Measurements from ENCODE around the gene TAS2R13.

Gene TAS2R13, protein sequence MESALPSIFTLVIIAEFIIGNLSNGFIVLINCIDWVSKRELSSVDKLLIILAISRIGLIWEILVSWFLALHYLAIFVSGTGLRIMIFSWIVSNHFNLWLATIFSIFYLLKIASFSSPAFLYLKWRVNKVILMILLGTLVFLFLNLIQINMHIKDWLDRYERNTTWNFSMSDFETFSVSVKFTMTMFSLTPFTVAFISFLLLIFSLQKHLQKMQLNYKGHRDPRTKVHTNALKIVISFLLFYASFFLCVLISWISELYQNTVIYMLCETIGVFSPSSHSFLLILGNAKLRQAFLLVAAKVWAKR
- total RNA-seq, result 0.17 to 0.44 (median 0.39) reads per million in 3 donors

DNA sequence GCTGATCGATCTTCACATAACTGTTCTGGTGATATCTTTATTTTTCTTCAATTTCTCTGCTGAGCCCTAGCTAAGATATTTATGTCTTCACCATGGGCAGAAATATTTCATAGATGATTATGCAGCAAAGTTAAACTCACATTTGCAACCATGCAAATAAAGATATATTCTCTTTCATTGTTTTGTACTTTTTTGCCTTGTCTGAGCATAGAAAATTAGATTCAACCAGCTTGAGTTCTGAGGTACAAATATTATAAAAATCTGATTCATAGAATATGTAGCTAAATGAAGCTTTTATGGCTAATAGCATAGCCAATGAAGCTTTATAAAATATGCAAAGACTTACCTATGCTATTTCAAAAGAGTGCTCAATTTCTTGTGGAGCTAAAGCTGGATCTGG is at the start of gene TAS2R13:
TSS of gene TAS2R13 (minus strand) at position 101 of the 400 bp plus-strand sequence. CDS start 264 bp downstream, outside the sequence.
- Histone ChIP-seq H3K4me3 (ENCODE audit: insufficient read depth, low read depth, low read length, poor library complexity, severe bottlenecking) (no peak within 1 kb of the TSS), H3K27ac (ENCODE audit: insufficient read depth, low read length, poor library complexity, severe bottlenecking) (no peak within 1 kb of the TSS), H3K27me3 (replicated peaks; ENCODE audit: control insufficient read depth, insufficient read depth, low read length, poor library complexity, severe bottlenecking) (no peaks in the 10 kb centered on the region), H3K9me3 (ENCODE audit: control insufficient read depth, low read length) (peaks cover 8% of the 10 kb centered on the region), H3K36me3 (ENCODE audit: control insufficient read depth, insufficient read depth, low read length) (no peaks in the 10 kb centered on the region), H3K4me1 (ENCODE audit: control insufficient read depth, insufficient read depth, low read length, poor library complexity, severe bottlenecking) (no peaks in the 10 kb centered on the region)
- DNase-seq, result no peak

GRCh38 chr12:10957741-10958140 is 48.4 kb upstream of the TAS2R13 start:
- DNase-seq, result no peak
- H3K4me1 ChIP-seq (ENCODE audit: control insufficient read depth, insufficient read depth, low read length, poor library complexity, severe bottlenecking), result peaks cover 6% of the 10 kb centered on the region
- H3K36me3 ChIP-seq (ENCODE audit: control insufficient read depth, insufficient read depth, low read length), result no peaks in the 10 kb centered on the region
- no peaks in the 10 kb centered on the region for H3K27me3 ChIP-seq (replicated peaks; ENCODE audit: control insufficient read depth, insufficient read depth, low read length, poor library complexity, severe bottlenecking)
- no peak overlapping the region for H3K27ac ChIP-seq (ENCODE audit: insufficient read depth, low read length, poor library complexity, severe bottlenecking)
- H3K4me3 ChIP-seq (ENCODE audit: insufficient read depth, low read depth, low read length, poor library complexity, severe bottlenecking), result no peak overlapping the region
- no peaks in the 10 kb centered on the region for H3K9me3 ChIP-seq (ENCODE audit: control insufficient read depth, low read length)

DNA sequence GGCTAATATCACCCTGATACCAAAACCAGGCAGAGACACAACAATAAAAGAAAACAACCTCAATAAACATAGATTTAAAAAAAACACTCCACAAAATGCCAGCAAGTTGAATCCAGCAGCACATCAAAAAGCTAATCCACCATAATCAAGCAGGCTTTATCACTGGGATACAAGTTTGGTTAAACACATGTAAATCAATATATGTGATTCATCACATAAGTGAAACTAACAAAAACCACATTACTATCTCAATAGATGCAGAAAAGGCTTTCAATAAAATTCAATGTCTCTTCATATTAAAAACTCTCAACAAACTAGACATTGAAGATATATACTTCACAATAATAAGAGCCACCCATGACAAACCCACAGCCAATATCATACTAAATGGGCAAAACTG is 46.7 kb upstream of the TAS2R13 start:
- no peak for DNase-seq
- Histone ChIP-seq H3K36me3 (ENCODE audit: control insufficient read depth, insufficient read depth, low read length) (no peaks in the 10 kb centered on the region), H3K4me1 (ENCODE audit: control insufficient read depth, insufficient read depth, low read length, poor library complexity, severe bottlenecking) (peaks cover 6% of the 10 kb centered on the region), H3K4me3 (ENCODE audit: insufficient read depth, low read depth, low read length, poor library complexity, severe bottlenecking) (no peak overlapping the region), H3K9me3 (ENCODE audit: control insufficient read depth, low read length) (no peaks in the 10 kb centered on the region), H3K27me3 (replicated peaks; ENCODE audit: control insufficient read depth, insufficient read depth, low read length, poor library complexity, severe bottlenecking) (no peaks in the 10 kb centered on the region), H3K27ac (ENCODE audit: insufficient read depth, low read length, poor library complexity, severe bottlenecking) (no peak overlapping the region)

GRCh38 chr12:10952645-10953044 is 43.3 kb upstream of the TAS2R13 start:
- Histone ChIP-seq H3K27me3 (replicated peaks; ENCODE audit: control insufficient read depth, insufficient read depth, low read length, poor library complexity, severe bottlenecking) (no peaks in the 10 kb centered on the region), H3K4me3 (ENCODE audit: insufficient read depth, low read depth, low read length, poor library complexity, severe bottlenecking) (no peak overlapping the region), H3K27ac (ENCODE audit: insufficient read depth, low read length, poor library complexity, severe bottlenecking) (no peak overlapping the region), H3K36me3 (ENCODE audit: control insufficient read depth, insufficient read depth, low read length) (no peaks in the 10 kb centered on the region), H3K4me1 (ENCODE audit: control insufficient read depth, insufficient read depth, low read length, poor library complexity, severe bottlenecking) (no peaks in the 10 kb centered on the region), H3K9me3 (ENCODE audit: control insufficient read depth, low read length) (no peaks in the 10 kb centered on the region)
- DNase-seq, result no peak

- no peaks in the 10 kb centered on the region for H3K27me3 ChIP-seq (replicated peaks; ENCODE audit: control insufficient read depth, insufficient read depth, low read length, poor library complexity, severe bottlenecking)
- H3K27ac ChIP-seq (ENCODE audit: insufficient read depth, low read length, poor library complexity, severe bottlenecking), result no peak overlapping the region
- no peak for DNase-seq
- H3K9me3 ChIP-seq (ENCODE audit: control insufficient read depth, low read length), result no peaks in the 10 kb centered on the region
- H3K4me1 ChIP-seq (ENCODE audit: control insufficient read depth, insufficient read depth, low read length, poor library complexity, severe bottlenecking), result no peaks in the 10 kb centered on the region
- H3K36me3 ChIP-seq (ENCODE audit: control insufficient read depth, insufficient read depth, low read length), result no peaks in the 10 kb centered on the region
- H3K4me3 ChIP-seq (ENCODE audit: insufficient read depth, low read depth, low read length, poor library complexity, severe bottlenecking), result no peak overlapping the region
Observed at GRCh38 chr12:10943167-10943566, 33.8 kb upstream of the TAS2R13 start.

- DNase-seq, result no peak
- Histone ChIP-seq H3K36me3 (ENCODE audit: control insufficient read depth, insufficient read depth, low read length) (no peaks in the 10 kb centered on the region), H3K27me3 (replicated peaks; ENCODE audit: control insufficient read depth, insufficient read depth, low read length, poor library complexity, severe bottlenecking) (no peaks in the 10 kb centered on the region), H3K4me3 (ENCODE audit: insufficient read depth, low read depth, low read length, poor library complexity, severe bottlenecking) (no peak overlapping the region), H3K9me3 (ENCODE audit: control insufficient read depth, low read length) (no peaks in the 10 kb centered on the region), H3K4me1 (ENCODE audit: control insufficient read depth, insufficient read depth, low read length, poor library complexity, severe bottlenecking) (no peaks in the 10 kb centered on the region), H3K27ac (ENCODE audit: insufficient read depth, low read length, poor library complexity, severe bottlenecking) (no peak overlapping the region)
Observed at GRCh38 chr12:10941916-10942607, 32.7 kb upstream of the TAS2R13 start.

DNA sequence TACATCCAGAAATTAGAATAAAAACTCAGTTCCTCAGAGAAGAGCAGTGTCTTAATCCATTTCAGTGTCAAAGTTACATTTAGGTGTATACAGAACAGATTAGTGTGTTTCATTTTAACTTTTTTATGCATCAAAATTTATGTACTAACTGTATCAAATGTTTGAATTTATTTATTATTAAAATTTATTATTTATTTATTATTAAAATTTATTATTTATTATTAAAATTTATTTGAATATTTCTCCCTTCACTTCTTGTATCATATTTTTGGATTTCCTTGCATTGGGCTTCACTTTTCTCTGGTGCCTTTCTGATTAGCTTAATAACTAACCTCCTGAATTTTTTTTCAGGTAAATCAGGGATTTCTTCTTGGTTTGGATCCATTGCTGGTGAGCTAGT is 32.0 kb upstream of the TAS2R13 start:
- Histone ChIP-seq H3K27me3 (replicated peaks; ENCODE audit: control insufficient read depth, insufficient read depth, low read length, poor library complexity, severe bottlenecking) (no peaks in the 10 kb centered on the region), H3K27ac (ENCODE audit: insufficient read depth, low read length, poor library complexity, severe bottlenecking) (no peak overlapping the region), H3K9me3 (ENCODE audit: control insufficient read depth, low read length) (no peaks in the 10 kb centered on the region), H3K4me1 (ENCODE audit: control insufficient read depth, insufficient read depth, low read length, poor library complexity, severe bottlenecking) (no peaks in the 10 kb centered on the region), H3K36me3 (ENCODE audit: control insufficient read depth, insufficient read depth, low read length) (no peaks in the 10 kb centered on the region), H3K4me3 (ENCODE audit: insufficient read depth, low read depth, low read length, poor library complexity, severe bottlenecking) (no peak overlapping the region)
- DNase-seq, result no peak

- no peaks in the 10 kb centered on the region for H3K27me3 ChIP-seq (replicated peaks; ENCODE audit: control insufficient read depth, insufficient read depth, low read length, poor library complexity, severe bottlenecking)
- no peak overlapping the region for H3K4me3 ChIP-seq (ENCODE audit: insufficient read depth, low read depth, low read length, poor library complexity, severe bottlenecking)
- no peak overlapping the region for H3K27ac ChIP-seq (ENCODE audit: insufficient read depth, low read length, poor library complexity, severe bottlenecking)
- no peaks in the 10 kb centered on the region for H3K9me3 ChIP-seq (ENCODE audit: control insufficient read depth, low read length)
- DNase-seq, result no peak
- H3K36me3 ChIP-seq (ENCODE audit: control insufficient read depth, insufficient read depth, low read length), result no peaks in the 10 kb centered on the region
- no peaks in the 10 kb centered on the region for H3K4me1 ChIP-seq (ENCODE audit: control insufficient read depth, insufficient read depth, low read length, poor library complexity, severe bottlenecking)
Observed at GRCh38 chr12:10940389-10940788, 31.0 kb upstream of the TAS2R13 start.

DNA sequence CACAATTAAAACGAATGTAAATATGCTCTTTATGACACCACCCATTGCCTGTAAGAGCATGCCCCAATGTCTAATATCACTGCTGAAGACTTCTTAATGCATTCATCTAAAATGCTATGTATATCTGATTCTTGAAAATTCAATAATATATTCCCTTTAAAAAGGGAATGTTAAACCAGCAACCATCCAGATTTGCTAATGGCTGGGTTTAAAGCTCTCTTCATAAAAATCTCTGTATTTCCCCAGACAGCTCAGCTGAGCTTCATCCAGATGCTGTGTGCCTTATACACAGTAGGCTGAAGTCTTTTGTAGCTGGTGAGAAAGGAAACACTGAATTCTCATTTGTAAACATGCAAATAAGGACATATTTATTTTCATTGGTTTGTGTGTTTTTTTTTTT is 29.8 kb upstream of the TAS2R13 start, which contains the start of gene TAS2R14:
TSS of gene TAS2R14 (minus strand) at position 101 of the 400 bp plus-strand sequence. CDS start at position 45, 56 bp downstream.
- Histone ChIP-seq H3K4me1 (ENCODE audit: control insufficient read depth, insufficient read depth, low read length, poor library complexity, severe bottlenecking) (no peaks in the 10 kb centered on the region), H3K36me3 (ENCODE audit: control insufficient read depth, insufficient read depth, low read length) (no peaks in the 10 kb centered on the region), H3K27ac (ENCODE audit: insufficient read depth, low read length, poor library complexity, severe bottlenecking) (no peak within 1 kb of the TSS), H3K9me3 (ENCODE audit: control insufficient read depth, low read length) (no peaks in the 10 kb centered on the region), H3K4me3 (ENCODE audit: insufficient read depth, low read depth, low read length, poor library complexity, severe bottlenecking) (no peak within 1 kb of the TSS), H3K27me3 (replicated peaks; ENCODE audit: control insufficient read depth, insufficient read depth, low read length, poor library complexity, severe bottlenecking) (no peaks in the 10 kb centered on the region)
- DNase-seq, result no peak

- no peaks in the 10 kb centered on the region for H3K9me3 ChIP-seq (ENCODE audit: control insufficient read depth, low read length)
- H3K27me3 ChIP-seq (replicated peaks; ENCODE audit: control insufficient read depth, insufficient read depth, low read length, poor library complexity, severe bottlenecking), result no peaks in the 10 kb centered on the region
- H3K36me3 ChIP-seq (ENCODE audit: control insufficient read depth, insufficient read depth, low read length), result no peaks in the 10 kb centered on the region
- no peak for DNase-seq
- H3K27ac ChIP-seq (ENCODE audit: insufficient read depth, low read length, poor library complexity, severe bottlenecking), result no peak overlapping the region
- H3K4me1 ChIP-seq (ENCODE audit: control insufficient read depth, insufficient read depth, low read length, poor library complexity, severe bottlenecking), result no peaks in the 10 kb centered on the region
- H3K4me3 ChIP-seq (ENCODE audit: insufficient read depth, low read depth, low read length, poor library complexity, severe bottlenecking), result no peak overlapping the region
Observed at GRCh38 chr12:10936506-10936905, 27.1 kb upstream of the TAS2R13 start.

All from effector memory CD4-positive, alpha-beta T cell (primary cell).